IMR-90 (cell line): Measurements from ENCODE around the gene WSB2. TPM values are rescaled to one million over a fixed set of nuclear protein-coding genes. Genes with fewer than 3 reads are reported as not detected.
A peak's percentile ranks its signal among the peaks of the same experiment; 100 is the strongest.

Experiments used
- ATAC-seq: fragments of 200-7000 bp; cut with Tn5 transposase; 2 replicates; pipeline ENCODE4 v1.9.1; 2020; ENCODE audit warnings: low read depth, mild to moderate bottlenecking, moderate library complexity
- BruUV-seq: library from RNA; stranded (reverse); fragments of 400-500 nt; replicated peaks from 2 replicates; lab custom pipeline; 2021; lab: Mats Ljungman, UMichigan
- CTCF ChIA-PET: fragments of 300-600 bp; formaldehyde crosslinking; extraction: SDS; loops from one replicate; lab custom pipeline; 2021; ENCODE audit warnings: antibody characterized with exemption; lab: Yijun Ruan, JAX
- POLR2A ChIA-PET: fragments of 300-600 bp; sonication (Branson Sonifier 250); formaldehyde crosslinking; loops from one replicate; lab custom pipeline; 2022; ENCODE audit warnings: antibody characterized with exemption; ENCODE audit not compliant: unreplicated experiment; lab: Charles Lee
- DNase-seq: peaks from one replicate; pipeline ENCODE4 v3.0.0; 2013
- H2AFZ ChIP-seq: replicated peaks from 2 replicates; pipeline ENCODE3; 2013; ENCODE audit warnings: low read length, mild to moderate bottlenecking; ENCODE audit not compliant: poor library complexity
- H2AK5ac ChIP-seq: 2 replicates; pipeline ENCODE4 v1.6.1; 2013; ENCODE audit warnings: low read depth, low read length, inconsistent platforms
- H2AK9ac ChIP-seq: replicated peaks from 2 replicates; pipeline ENCODE3; 2013; ENCODE audit warnings: mild to moderate bottlenecking, low read depth, low read length, moderate library complexity; ENCODE audit not compliant: poor library complexity
- H2BK120ac ChIP-seq: 2 replicates; pipeline ENCODE4 v1.6.1; 2013; ENCODE audit warnings: low read depth, low read length, inconsistent platforms
- H2BK15ac ChIP-seq: 3 replicates; pipeline ENCODE4 v1.6.1; 2013; ENCODE audit warnings: low read depth, low read length, inconsistent platforms
- H2BK20ac ChIP-seq: 2 replicates; pipeline ENCODE4 v1.6.1; 2013; ENCODE audit warnings: low read depth, mild to moderate bottlenecking, inconsistent platforms, low read length, moderate library complexity
- H2BK5ac ChIP-seq: 2 replicates; pipeline ENCODE4 v1.6.1; 2013; ENCODE audit warnings: mild to moderate bottlenecking, low read depth, low read length, inconsistent platforms; ENCODE audit not compliant: poor library complexity, severe bottlenecking
- H3K14ac ChIP-seq: replicated peaks from 2 replicates; pipeline ENCODE4 v1.6.1; 2013; ENCODE audit warnings: low read depth, low read length, inconsistent platforms
- H3K18ac ChIP-seq: 2 replicates; pipeline ENCODE4 v1.6.1; 2013; ENCODE audit warnings: low read depth, low read length, control low read depth
- H3K23ac ChIP-seq: 2 replicates; pipeline ENCODE4 v1.6.1; 2013; ENCODE audit warnings: low read depth, low read length, inconsistent platforms
- H3K27ac ChIP-seq: 2 replicates; pipeline ENCODE4 v1.5.1; 2013; ENCODE audit warnings: mild to moderate bottlenecking, control low read depth, low read length; ENCODE audit not compliant: insufficient read depth
- H3K27me3 ChIP-seq: 2 replicates; pipeline ENCODE4 v1.6.1; 2013; ENCODE audit warnings: low read length; ENCODE audit not compliant: control insufficient read depth, insufficient read depth
- H3K36me3 ChIP-seq: 2 replicates; pipeline ENCODE4 v1.6.1; 2013; ENCODE audit warnings: low read length, mixed read lengths; ENCODE audit not compliant: control insufficient read depth, insufficient read depth
- H3K4ac ChIP-seq: 2 replicates; pipeline ENCODE4 v1.6.1; 2013; ENCODE audit warnings: low read depth, low read length, inconsistent platforms
- H3K4me1 ChIP-seq: 2 replicates; pipeline ENCODE4 v1.6.1; 2013; ENCODE audit warnings: low read length, mixed read lengths; ENCODE audit not compliant: control insufficient read depth, insufficient read depth
- H3K4me2 ChIP-seq: 2 replicates; pipeline ENCODE4 v1.6.1; 2013; ENCODE audit warnings: low read depth, mild to moderate bottlenecking, control low read depth, low read length, moderate library complexity
- H3K4me3 ChIP-seq: 2 replicates; pipeline ENCODE4 v1.5.1; 2013; ENCODE audit warnings: low read depth, mild to moderate bottlenecking, control low read depth, low read length, moderate library complexity; ENCODE audit not compliant: insufficient read depth
- H3K56ac ChIP-seq: 2 replicates; pipeline ENCODE4 v1.6.1; 2013; ENCODE audit warnings: low read length, inconsistent platforms; ENCODE audit not compliant: insufficient read depth; ENCODE audit errors: extremely low read depth
- H3K79me1 ChIP-seq, 2 experiments: 2 replicates each; pipeline ENCODE4 v1.6.1; 2013; ENCODE audit warnings: low read length in 2 of 2, inconsistent platforms in 1 of 2, low read depth in 1 of 2
- H3K9ac ChIP-seq: 2 replicates; pipeline ENCODE4 v1.6.1; 2013; ENCODE audit warnings: low read depth, low read length, control low read depth
- H3K9me1 ChIP-seq: 2 replicates; pipeline ENCODE4 v1.6.1; 2013; ENCODE audit warnings: low read length, inconsistent platforms; ENCODE audit not compliant: insufficient read depth
- H3K9me3 ChIP-seq: 2 replicates; pipeline ENCODE4 v1.6.1; 2013; ENCODE audit warnings: low read length; ENCODE audit not compliant: control insufficient read depth, insufficient read depth
- H4K20me1 ChIP-seq: 2 replicates; pipeline ENCODE4 v1.6.1; 2013; ENCODE audit warnings: low read length, inconsistent platforms; ENCODE audit not compliant: insufficient read depth
- H4K5ac ChIP-seq: 2 replicates; pipeline ENCODE4 v1.6.1; 2013; ENCODE audit warnings: mild to moderate bottlenecking, low read depth, low read length, control low read depth
- H4K8ac ChIP-seq, 2 experiments: 2 replicates each; pipeline ENCODE4 v1.6.1; 2013; ENCODE audit warnings: low read depth in 2 of 2, low read length in 2 of 2, control low read depth in 1 of 2, inconsistent platforms in 1 of 2
- H4K91ac ChIP-seq: 2 replicates; pipeline ENCODE4 v1.6.1; 2013; ENCODE audit warnings: low read depth, low read length, inconsistent platforms; ENCODE audit not compliant: insufficient read depth
- BHLHE40 ChIP-seq: fragments of 150-350 bp; IDR thresholded peaks from 2 replicates; pipeline ENCODE4 v1.6.1; 2016; ENCODE audit warnings: mild to moderate bottlenecking, low read depth, low read length
- CEBPB ChIP-seq: IDR thresholded peaks from 2 replicates; pipeline ENCODE4 v1.6.1; 2012; ENCODE audit warnings: low read depth, low read length, improper control_type of control experiment
- CHD1 ChIP-seq: IDR thresholded peaks from 2 replicates; pipeline ENCODE4 v1.6.1; 2012; ENCODE audit warnings: low read depth, low read length, improper control_type of control experiment
- CTCF ChIP-seq: conservative IDR thresholded peaks from 2 replicates; pipeline ENCODE4 v1.5.1; 2012; ENCODE audit warnings: mild to moderate bottlenecking, low read depth, low read length, improper control_type of control experiment
- MAFK ChIP-seq: IDR thresholded peaks from 2 replicates; pipeline ENCODE4 v1.6.1; 2012; ENCODE audit warnings: low read depth, low read length, improper control_type of control experiment
- MAZ ChIP-seq: IDR thresholded peaks from 2 replicates; pipeline ENCODE4 v1.6.1; 2012; ENCODE audit warnings: low read depth, mild to moderate bottlenecking, low read length, improper control_type of control experiment, moderate library complexity, borderline replicate concordance
- MXI1 ChIP-seq: IDR thresholded peaks from 2 replicates; pipeline ENCODE4 v1.6.1; 2012; ENCODE audit warnings: low read depth, mild to moderate bottlenecking, low read length, moderate library complexity, borderline replicate concordance
- NFE2L2 ChIP-seq: fragments of 150-350 bp; IDR thresholded peaks from 2 replicates; pipeline ENCODE4 v1.6.1; 2016; ENCODE audit warnings: low read depth, mild to moderate bottlenecking, low read length
- POLR2A ChIP-seq: IDR thresholded peaks from 2 replicates; pipeline ENCODE4 v1.6.1; 2012; ENCODE audit warnings: mild to moderate bottlenecking, low read depth, low read length
- RAD21 ChIP-seq: IDR thresholded peaks from 2 replicates; pipeline ENCODE4 v1.6.1; 2012; ENCODE audit warnings: low read length, improper control_type of control experiment
- RCOR1 ChIP-seq: IDR thresholded peaks from 2 replicates; pipeline ENCODE4 v1.6.1; 2012; ENCODE audit warnings: mild to moderate bottlenecking, low read length, improper control_type of control experiment; ENCODE audit not compliant: insufficient replicate concordance
- RFX5 ChIP-seq: IDR thresholded peaks from 2 replicates; pipeline ENCODE4 v1.8.0; 2012; ENCODE audit warnings: low read depth, mild to moderate bottlenecking, low read length, moderate library complexity
- WGBS, 2 experiments: methylation state at CpG; one replicate each; pipeline versions ENCODE4 v1.1.5 to v1.1.7; 2013; ENCODE audit warnings: missing lambda C conversion rate in 2 of 2; ENCODE audit not compliant: insufficient read length in 1 of 2; ENCODE audit errors: extremely low coverage in 2 of 2; 5-methylcytosine and 5-hydroxymethylcytosine counted together
- dilution Hi-C: fragments of 300-500 bp; cut with HindIII; formaldehyde crosslinking; loops from one replicate; pipeline ENCODE4 v1.14.3; 2018; ENCODE audit warnings: low sequenced_read_pairs; ENCODE audit not compliant: unreplicated experiment
- in situ Hi-C: fragments of 300-500 bp; cut with MboI; formaldehyde crosslinking; loops from 3 replicates; pipeline ENCODE4 v1.14.3; 2019; ENCODE audit warnings: low sequenced_read_pairs, inconsistent platforms, mixed read lengths
- intact Hi-C: fragments of 100-400 bp; cut with micrococcal nuclease; formaldehyde crosslinking; loops from 2 replicates; pipeline ENCODE4 v1.10.0; 2022
- polyA plus RNA-seq, 3 experiments: library from polyadenylated mRNA; depleted of rRNA; stranded (reverse); fragments of >200 nt; gene quantifications; 2 replicates each; pipeline ENCODE4 v1.2.3, GENCODE V29; 2012; ENCODE audit warnings: low replicate concordance in 1 of 3
- total RNA-seq: library from RNA; depleted of rRNA; stranded (reverse); fragments of >200 nt; gene quantifications from 2 replicates; pipeline ENCODE4 v1.2.3, GENCODE V29; 2012
- TF ChIP-seq, protein P1 (sequence below): fragments of 150-350 bp; IDR thresholded peaks from 2 replicates; pipeline ENCODE4 v1.6.1; 2017; ENCODE audit warnings: mild to moderate bottlenecking, antibody characterized with exemption, low read length, low read depth

WSB2 gene
- total and polyA plus RNA-seq, 2 of the 4 experiments (the other 2 are of a cell fraction): 92.8 to 180 TPM

GRCh38 chr12:118016424-118017264, 44.3 kb downstream of the WSB2 start, which contains the start of gene RFC5:
Gene RFC5, plus strand, starts transcription at chr12:118016703. Its CDS starts 125 bp downstream, at chr12:118016828.
- peak within 1 kb of the TSS; percentile 64 for H3K4ac ChIP-seq
- H4K8ac ChIP-seq: peak within 1 kb of the TSS; percentile 75 to 82
- no peak within 1 kb of the TSS for H3K18ac ChIP-seq
- no TSS peak for BruUV-seq
- peak within 1 kb of the TSS; percentile 49; the same call in 1 of the 2 replicates for H4K5ac ChIP-seq
- peak within 1 kb of the TSS; percentile 95 for H3K4me2 ChIP-seq
- no peak within 1 kb of the TSS for H2AK5ac ChIP-seq
- H3K79me1 ChIP-seq: peaks cover 10% of the 10 kb centered on the region in 2 experiments
- H2BK5ac ChIP-seq: peak within 1 kb of the TSS; percentile 49
- H2AFZ ChIP-seq: peak within 1 kb of the TSS; percentile 98
- dilution Hi-C loops: no loop called here
- H3K14ac ChIP-seq: peak within 1 kb of the TSS; percentile 61; the same call in 1 of the 2 replicates
- H2BK15ac ChIP-seq: no peak within 1 kb of the TSS
- DNase-seq (peak; percentile 93), ATAC-seq (peak; percentile 99)
- H3K23ac ChIP-seq: peak within 1 kb of the TSS; percentile 48
- H3K27me3 ChIP-seq: no peaks in the 10 kb centered on the region
- no peaks in the 10 kb centered on the region for H3K9me3 ChIP-seq
- in situ Hi-C loops: loop anchor here (10.0 kb wide), 1 partner anchor 142 kb away; no protein-coding TSS in a partner anchor
- H3K4me1 ChIP-seq: no peaks in the 10 kb centered on the region
- peaks cover 6% of the 10 kb centered on the region for H3K36me3 ChIP-seq
- no peaks in the 10 kb centered on the region for H4K20me1 ChIP-seq
- intact Hi-C loops: loop anchor here (5.0 kb wide), 1 partner anchor 139 kb away; no protein-coding TSS in a partner anchor
- POLR2A ChIA-PET: interaction anchor here (0.5 kb wide), 1 partner anchor 47 kb away, joined by 4 read pairs; no protein-coding TSS in a partner anchor
- peak within 1 kb of the TSS; percentile 80 for H2AK9ac ChIP-seq
- 0% methylated on average over 18 of the region's 61 CpGs; no CpG with 5 or more reads in 1 of the 2 experiments for WGBS, 2 experiments
- H3K27ac ChIP-seq: peak within 1 kb of the TSS; percentile 69
- H3K9ac ChIP-seq: peak within 1 kb of the TSS; percentile 88
- no peak within 1 kb of the TSS for H2BK120ac ChIP-seq
- no peak within 1 kb of the TSS for H2BK20ac ChIP-seq
- H4K91ac ChIP-seq: no peak within 1 kb of the TSS; the same call in 1 of the 2 replicates
- H3K9me1 ChIP-seq: no peaks in the 10 kb centered on the region
- peak within 1 kb of the TSS; percentile 96 for H3K4me3 ChIP-seq
- CTCF ChIA-PET: interaction anchor here (0.6 to 0.7 kb wide), 3 partner anchors 32 to 235 kb away, joined by 3 to 6 read pairs (median 4); no protein-coding TSS in a partner anchor
- H3K56ac ChIP-seq: peak within 1 kb of the TSS; percentile 24
- TF ChIP-seq RAD21: no peak
- TF ChIP-seq MXI1: peak; percentile 95
- TF ChIP-seq POLR2A: no peak
- TF ChIP-seq MAFK: no peak
- TF ChIP-seq NFE2L2: no peak
- TF ChIP-seq, protein P1, sequence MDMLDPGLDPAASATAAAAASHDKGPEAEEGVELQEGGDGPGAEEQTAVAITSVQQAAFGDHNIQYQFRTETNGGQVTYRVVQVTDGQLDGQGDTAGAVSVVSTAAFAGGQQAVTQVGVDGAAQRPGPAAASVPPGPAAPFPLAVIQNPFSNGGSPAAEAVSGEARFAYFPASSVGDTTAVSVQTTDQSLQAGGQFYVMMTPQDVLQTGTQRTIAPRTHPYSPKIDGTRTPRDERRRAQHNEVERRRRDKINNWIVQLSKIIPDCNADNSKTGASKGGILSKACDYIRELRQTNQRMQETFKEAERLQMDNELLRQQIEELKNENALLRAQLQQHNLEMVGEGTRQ: no peak
- no peak for TF ChIP-seq RCOR1
- TF ChIP-seq CTCF: 0 out of 2 replicates have a peak, but pooled peaks have one; percentile 7
- peak; percentile 80; the same call in 1 of the 2 replicates for TF ChIP-seq MAZ
- no peak for TF ChIP-seq BHLHE40
- no peak for TF ChIP-seq RFX5
- TF ChIP-seq CEBPB: no peak
- TF ChIP-seq CHD1: no peak
